Measurements from ENCODE around the gene GRB2.

DNA sequence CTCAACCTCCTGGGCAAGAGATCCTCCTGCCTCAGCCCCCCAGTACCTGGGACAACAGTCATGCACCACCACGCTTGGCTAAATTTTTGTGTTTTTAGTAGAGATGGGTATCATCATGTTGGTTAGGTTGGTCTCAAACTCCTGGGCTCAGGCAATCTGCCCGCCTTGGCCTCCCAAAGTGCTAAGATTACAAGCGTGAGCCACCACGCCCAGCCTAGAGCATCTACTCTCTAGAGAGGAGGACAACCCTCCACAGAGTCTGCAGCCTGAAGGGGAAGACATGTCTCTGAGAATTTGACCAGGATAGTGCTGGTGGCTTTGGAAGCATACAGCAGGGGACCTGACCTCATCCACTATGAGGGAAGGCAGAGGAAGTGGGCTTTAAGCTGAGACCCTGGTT is 4.7 kb upstream of the GRB2 start:
- TF ChIP-seq, protein P1, sequence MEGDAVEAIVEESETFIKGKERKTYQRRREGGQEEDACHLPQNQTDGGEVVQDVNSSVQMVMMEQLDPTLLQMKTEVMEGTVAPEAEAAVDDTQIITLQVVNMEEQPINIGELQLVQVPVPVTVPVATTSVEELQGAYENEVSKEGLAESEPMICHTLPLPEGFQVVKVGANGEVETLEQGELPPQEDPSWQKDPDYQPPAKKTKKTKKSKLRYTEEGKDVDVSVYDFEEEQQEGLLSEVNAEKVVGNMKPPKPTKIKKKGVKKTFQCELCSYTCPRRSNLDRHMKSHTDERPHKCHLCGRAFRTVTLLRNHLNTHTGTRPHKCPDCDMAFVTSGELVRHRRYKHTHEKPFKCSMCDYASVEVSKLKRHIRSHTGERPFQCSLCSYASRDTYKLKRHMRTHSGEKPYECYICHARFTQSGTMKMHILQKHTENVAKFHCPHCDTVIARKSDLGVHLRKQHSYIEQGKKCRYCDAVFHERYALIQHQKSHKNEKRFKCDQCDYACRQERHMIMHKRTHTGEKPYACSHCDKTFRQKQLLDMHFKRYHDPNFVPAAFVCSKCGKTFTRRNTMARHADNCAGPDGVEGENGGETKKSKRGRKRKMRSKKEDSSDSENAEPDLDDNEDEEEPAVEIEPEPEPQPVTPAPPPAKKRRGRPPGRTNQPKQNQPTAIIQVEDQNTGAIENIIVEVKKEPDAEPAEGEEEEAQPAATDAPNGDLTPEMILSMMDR (IDR thresholded peaks at IDR 0.05), result no peak
- no peak for TF ChIP-seq EZH2 (IDR thresholded peaks at IDR 0.05; ENCODE audit: borderline replicate concordance, insufficient read depth, low read depth, low read length, poor library complexity, severe bottlenecking)

Data from B cell (primary cell).